GM23248 (cell line): ENCODE data around the gene FSIP1. TPM values are rescaled to one million over a fixed set of nuclear protein-coding genes. Genes with fewer than 3 reads are reported as not detected.

Experiments
- DNase-seq: peaks from one replicate; pipeline ENCODE4 v3.0.0-alpha.2; 2015
- H2AFZ ChIP-seq: fragments of 200-600 bp; sonication (generic); 2 replicates; pipeline ENCODE4 v1.6.1; 2016; ENCODE audit warnings: antibody characterized with exemption
- H3F3A ChIP-seq: fragments of 200-600 bp; sonication (generic); 2 replicates; pipeline ENCODE4 v1.6.1; 2016; ENCODE audit warnings: mild to moderate bottlenecking, antibody characterized with exemption, mixed run types; ENCODE audit not compliant: insufficient read depth
- H3K27ac ChIP-seq: fragments of 200-600 bp; sonication (generic); 2 replicates; pipeline ENCODE4 v1.5.1; 2016; ENCODE audit warnings: mild to moderate bottlenecking
- H3K27me3 ChIP-seq: fragments of 200-600 bp; sonication (generic); replicated peaks from 2 replicates; pipeline ENCODE4 v1.6.1; 2016; ENCODE audit warnings: mild to moderate bottlenecking; ENCODE audit not compliant: insufficient read depth
- H3K36me3 ChIP-seq: fragments of 200-600 bp; sonication (generic); 2 replicates; pipeline ENCODE4 v1.6.1; 2016; ENCODE audit warnings: low read depth, mild to moderate bottlenecking
- H3K4me1 ChIP-seq: fragments of 200-600 bp; sonication (generic); 2 replicates; pipeline ENCODE4 v1.6.1; 2016; ENCODE audit warnings: mild to moderate bottlenecking; ENCODE audit not compliant: insufficient read depth
- H3K4me2 ChIP-seq: fragments of 200-600 bp; sonication (generic); one replicate; pipeline ENCODE4 v1.6.1; 2016; ENCODE audit warnings: mild to moderate bottlenecking; ENCODE audit not compliant: unreplicated experiment
- H3K4me3 ChIP-seq: fragments of 200-600 bp; sonication (generic); 2 replicates; pipeline ENCODE4 v1.5.1; 2016; ENCODE audit warnings: mild to moderate bottlenecking
- H3K79me2 ChIP-seq: fragments of 200-600 bp; sonication (generic); 2 replicates; pipeline ENCODE4 v1.6.1; 2016; ENCODE audit warnings: mild to moderate bottlenecking; ENCODE audit not compliant: insufficient read depth
- H3K9ac ChIP-seq: fragments of 200-600 bp; sonication (generic); 2 replicates; pipeline ENCODE4 v1.6.1; 2016; ENCODE audit warnings: mild to moderate bottlenecking
- H3K9me2 ChIP-seq: fragments of 200-600 bp; sonication (generic); 2 replicates; pipeline ENCODE4 v1.6.1; 2016; ENCODE audit warnings: mixed run types, mild to moderate bottlenecking, moderate library complexity; ENCODE audit not compliant: insufficient read depth
- H3K9me3 ChIP-seq: fragments of 200-600 bp; sonication (generic); one replicate; pipeline ENCODE4 v1.6.1; 2017; ENCODE audit warnings: low read depth
- H4K20me1 ChIP-seq: fragments of 200-600 bp; sonication (generic); 2 replicates; pipeline ENCODE4 v1.6.0; 2016; ENCODE audit not compliant: insufficient read depth
- EZH2 ChIP-seq: fragments of 200-600 bp; sonication (generic); IDR thresholded peaks from 2 replicates; pipeline ENCODE4 v1.6.1; 2018; ENCODE audit warnings: antibody characterized with exemption, mild to moderate bottlenecking; ENCODE audit not compliant: insufficient read depth, poor library complexity, severe bottlenecking
- EZH2phosphoT487 ChIP-seq: fragments of 200-600 bp; sonication (generic); IDR thresholded peaks from 2 replicates; pipeline ENCODE4 v1.6.1; 2018; ENCODE audit warnings: antibody characterized with exemption, moderate library complexity, mild to moderate bottlenecking, low read depth; ENCODE audit not compliant: insufficient read depth
- whole genome bisulfite sequencing, 2 experiments: methylation state at CpG; one replicate each; pipeline ENCODE4 v1.1.6; 2015 to 2017; ENCODE audit warnings: low lambda C conversion rate in 2 of 2, low coverage in 1 of 2; ENCODE audit errors: missing lambda C conversion rate in 2 of 2; 5-methylcytosine and 5-hydroxymethylcytosine counted together
- in situ Hi-C: fragments of 300-500 bp; cut with MboI; formaldehyde crosslinking; loops from 2 replicates; pipeline ENCODE4 v1.15.0; 2020
- polyA plus RNA-seq: library from polyadenylated mRNA; unstranded; fragments of >200 nt; fragmentation: Nextera tagmentation; extraction: Ambion mirVana; gene quantifications from 2 replicates; pipeline ENCODE4 v1.2.1, GENCODE V29; 2016
- total RNA-seq: library from RNA; depleted of rRNA; stranded (reverse); fragments of >200 nt; shearing (Covaris generic); gene quantifications from 2 replicates; pipeline ENCODE4 v1.2.3, GENCODE V29; 2014

Gene FSIP1
- total and polyA plus RNA-seq, 2 experiments from 2014 or later = 2.4 TPM

DNA sequence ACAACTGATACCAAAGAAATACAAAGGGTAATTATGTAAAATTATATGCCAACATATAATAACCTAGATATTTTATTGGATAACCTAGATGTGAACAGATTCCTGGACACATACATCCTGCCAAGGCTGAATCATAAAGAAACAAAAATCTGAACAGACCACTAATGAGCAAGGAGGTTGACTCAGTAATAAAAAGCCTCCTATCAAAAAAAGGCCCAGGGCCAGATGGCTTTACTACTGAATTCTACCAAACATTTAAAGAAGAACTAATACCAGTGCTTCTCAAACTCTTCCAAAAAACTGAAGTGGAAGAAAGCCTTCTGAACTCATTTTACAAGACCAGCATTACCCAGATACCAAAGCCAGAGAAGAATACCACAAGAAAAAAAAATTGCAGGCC lies 169.4 kb downstream of the FSIP1 start:
- TF ChIP-seq EZH2 (no peak), EZH2phosphoT487 (no peak)
- Histone ChIP-seq H3K27me3 (no peaks in the 10 kb centered on the region), H3K4me2 (no peak overlapping the region), H3K36me3 (no peaks in the 10 kb centered on the region), H3K9me2 (no peaks in the 10 kb centered on the region), H3K4me1 (peaks cover 12% of the 10 kb centered on the region), H4K20me1 (no peaks in the 10 kb centered on the region), H2AFZ (no peak overlapping the region), H3K4me3 (no peak overlapping the region), H3K9ac (no peak overlapping the region), H3K79me2 (no peaks in the 10 kb centered on the region), H3K27ac (no peak overlapping the region), H3K9me3 (peaks cover 11% of the 10 kb centered on the region), H3F3A (peaks cover 25% of the 10 kb centered on the region)
- peak; percentile 22 for DNase-seq
- in situ Hi-C loops = no loop called here

DNA sequence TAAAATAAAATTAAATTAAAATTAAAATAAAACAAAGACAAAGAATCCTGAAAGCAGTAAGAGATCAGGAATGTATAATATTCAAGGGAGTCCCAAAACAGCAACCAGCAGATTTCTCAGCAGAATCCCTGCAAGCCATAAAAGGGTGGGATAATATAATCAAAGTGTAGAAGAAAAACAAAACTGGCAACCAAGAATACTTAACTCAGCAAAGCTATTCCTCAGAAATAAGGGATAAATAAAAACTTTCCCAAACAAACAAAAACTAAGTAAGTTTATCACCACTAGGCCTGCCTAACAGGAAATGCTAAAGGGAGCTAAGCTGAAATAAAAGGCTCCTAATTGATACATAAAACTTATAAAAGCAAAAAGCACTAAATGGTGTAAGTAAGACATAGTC lies 172.0 kb downstream of the FSIP1 start:
- H3K27me3 ChIP-seq = no peaks in the 10 kb centered on the region
- H2AFZ ChIP-seq = no peak overlapping the region
- no peak overlapping the region for H3K9ac ChIP-seq
- no peak overlapping the region for H3K4me2 ChIP-seq
- no peaks in the 10 kb centered on the region for H3K4me1 ChIP-seq
- no peak overlapping the region for H3K4me3 ChIP-seq
- H3K79me2 ChIP-seq = no peaks in the 10 kb centered on the region
- H3K9me2 ChIP-seq = peaks cover 3% of the 10 kb centered on the region; the same call in 1 of the 2 replicates
- H4K20me1 ChIP-seq = no peaks in the 10 kb centered on the region
- H3F3A ChIP-seq = peaks cover 6% of the 10 kb centered on the region
- DNase-seq = no peak
- peaks cover 11% of the 10 kb centered on the region for H3K9me3 ChIP-seq
- in situ Hi-C loops = no loop called here
- H3K36me3 ChIP-seq = no peaks in the 10 kb centered on the region
- TF ChIP-seq EZH2 = no peak
- no peak for TF ChIP-seq EZH2phosphoT487
- H3K27ac ChIP-seq = no peak overlapping the region

DNA sequence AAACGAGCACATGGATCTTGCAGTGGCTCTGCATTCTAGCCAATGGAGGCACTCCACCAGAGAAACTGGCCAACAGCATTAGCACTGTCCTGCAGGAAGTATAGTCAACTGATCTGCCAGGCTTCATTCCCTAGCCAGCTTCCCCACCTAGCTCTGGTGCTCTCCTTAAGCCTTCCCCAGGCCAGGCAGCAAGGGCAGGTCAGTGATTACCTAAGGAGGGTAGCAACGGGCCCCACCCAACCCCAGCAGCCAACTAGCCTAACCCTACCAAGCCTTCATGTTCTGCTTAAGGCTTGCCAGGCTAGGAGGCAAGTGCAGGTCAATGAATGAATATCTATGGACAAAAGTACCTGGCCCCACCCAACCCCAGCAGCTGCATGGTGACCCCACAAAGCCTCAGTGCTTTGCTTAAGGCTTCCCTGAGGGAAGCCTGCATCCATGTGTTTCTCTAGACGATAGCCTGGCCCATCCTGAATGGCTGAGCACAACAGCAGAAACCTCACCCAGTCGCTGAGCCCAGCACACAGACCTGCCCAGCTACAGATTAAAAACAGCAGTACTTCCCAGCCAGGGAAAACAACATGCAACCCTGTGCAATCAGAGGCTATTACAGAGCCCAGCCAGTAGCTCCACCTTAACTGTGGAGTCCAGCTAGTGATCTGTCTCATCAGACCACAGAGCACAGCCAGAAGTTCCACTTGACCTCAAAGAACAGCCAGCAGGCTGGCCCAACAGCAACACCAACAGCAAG lies 173.3 kb downstream of the FSIP1 start:
- TF ChIP-seq EZH2phosphoT487 (no peak), EZH2 (no peak)
- DNase-seq = no peak
- Histone ChIP-seq H3K4me3 (no peak overlapping the region), H3K27ac (no peak overlapping the region), H3K9me3 (peaks cover 11% of the 10 kb centered on the region), H3K9ac (no peak overlapping the region), H3K4me2 (no peak overlapping the region), H3K79me2 (no peaks in the 10 kb centered on the region), H3K27me3 (no peaks in the 10 kb centered on the region), H3K4me1 (no peaks in the 10 kb centered on the region), H2AFZ (no peak overlapping the region), H3F3A (peaks cover 16% of the 10 kb centered on the region), H3K9me2 (peaks cover 3% of the 10 kb centered on the region; the same call in 1 of the 2 replicates), H4K20me1 (no peaks in the 10 kb centered on the region), H3K36me3 (no peaks in the 10 kb centered on the region)
- WGBS, 2 experiments = 55 to 58% methylated on average over 4 of the region's 4 CpGs
- in situ Hi-C loops = loop anchor here (10.0 kb wide), 1 partner anchor 155 kb away; no protein-coding TSS in a partner anchor

DNA sequence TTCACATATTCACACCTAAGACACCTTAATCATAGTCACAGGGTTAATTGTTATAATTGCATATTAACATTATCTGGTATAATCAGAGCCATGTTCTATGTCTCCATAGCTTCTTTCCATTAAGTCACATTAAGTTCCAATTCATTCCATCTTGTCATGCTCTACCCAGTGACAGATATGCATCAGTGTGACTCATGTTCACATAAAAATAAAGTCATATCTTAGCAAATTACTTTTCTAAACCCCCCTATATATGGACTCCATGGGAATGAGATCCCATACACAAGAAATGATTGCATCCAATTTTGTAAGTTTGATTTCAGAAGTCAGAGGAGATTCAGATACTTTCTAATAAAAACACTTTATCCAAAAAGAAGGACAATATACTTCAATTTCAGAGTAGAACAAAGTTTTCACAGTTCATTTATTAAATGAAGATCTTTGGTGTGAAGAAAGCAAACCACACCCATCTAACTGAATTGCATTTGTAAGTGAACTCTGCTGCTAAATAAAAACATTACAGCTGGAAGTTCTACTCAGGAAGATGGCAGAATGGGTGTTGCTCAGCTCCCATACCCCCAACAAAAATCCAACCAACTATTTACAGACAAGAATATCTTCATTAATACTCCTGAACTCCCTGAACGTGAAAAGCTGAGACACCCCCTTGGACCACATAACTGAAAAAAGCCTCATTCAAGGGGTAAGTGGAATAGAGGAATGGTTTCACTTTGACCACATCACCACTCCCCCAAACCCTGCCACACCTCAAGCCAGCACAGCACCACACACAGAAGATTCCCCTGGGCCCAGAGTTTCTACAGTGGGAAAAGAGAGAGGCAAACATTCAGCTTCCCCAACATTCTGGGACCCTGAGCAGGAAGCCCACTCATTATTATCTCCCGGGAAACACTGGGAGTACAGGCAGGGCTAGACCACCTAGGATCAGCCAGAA lies 174.2 kb downstream of the FSIP1 start:
- Histone ChIP-seq H3K9me3 (peaks cover 11% of the 10 kb centered on the region), H3K9me2 (peaks cover 3% of the 10 kb centered on the region; the same call in 1 of the 2 replicates), H3K27ac (no peak overlapping the region), H4K20me1 (no peaks in the 10 kb centered on the region), H3K4me2 (no peak overlapping the region), H3K36me3 (no peaks in the 10 kb centered on the region), H3K4me1 (no peaks in the 10 kb centered on the region), H3K4me3 (no peak overlapping the region), H3F3A (peaks cover 18% of the 10 kb centered on the region), H3K9ac (no peak overlapping the region), H3K27me3 (no peaks in the 10 kb centered on the region), H2AFZ (no peak overlapping the region), H3K79me2 (no peaks in the 10 kb centered on the region)
- WGBS, 2 experiments = 59 to 67% methylated on average over 2 of the region's 2 CpGs
- no peak for DNase-seq
- in situ Hi-C loops = loop anchor here (10.0 kb wide), 1 partner anchor 156 kb away; no protein-coding TSS in a partner anchor
- TF ChIP-seq EZH2 (no peak), EZH2phosphoT487 (no peak)
